ENCODE data around the gene CFAP99. TPM values are rescaled to one million over a fixed set of nuclear protein-coding genes. Genes with fewer than 3 reads are reported as not detected.

The CFAP99 gene
- total RNA-seq, 1 donor from 2014 or later, result not detected

GRCh38 chr4:2489841-2490552 lies 71.2 kb downstream of the CFAP99 start:
- Mint-ChIP-seq H3K27ac (ENCODE audit: unreplicated experiment) (peak overlapping the region; percentile 39), H3K4me3 (ENCODE audit: unreplicated experiment) (no peak overlapping the region), H3K4me1 (ENCODE audit: unreplicated experiment) (peaks cover 29% of the 10 kb centered on the region), H3K9me3 (ENCODE audit: unreplicated experiment) (no peaks in the 10 kb centered on the region), H3K27me3 (ENCODE audit: unreplicated experiment) (no peaks in the 10 kb centered on the region), H3K36me3 (ENCODE audit: unreplicated experiment) (peaks cover 23% of the 10 kb centered on the region)
- no peak for DNase-seq (ENCODE audit: extremely low spot score, unreplicated experiment)
- TF ChIP-seq CTCF (IDR thresholded peaks at IDR 0.05), result no peak

GRCh38 chr4:2492970-2493369 lies 74.2 kb downstream of the CFAP99 start:
- H3K4me1 Mint-ChIP-seq (ENCODE audit: unreplicated experiment), result peaks cover 27% of the 10 kb centered on the region
- no peaks in the 10 kb centered on the region for H3K27me3 Mint-ChIP-seq (ENCODE audit: unreplicated experiment)
- H3K36me3 Mint-ChIP-seq (ENCODE audit: unreplicated experiment), result peaks cover 29% of the 10 kb centered on the region
- H3K27ac Mint-ChIP-seq (ENCODE audit: unreplicated experiment), result no peak overlapping the region
- no peak for DNase-seq (ENCODE audit: extremely low spot score, unreplicated experiment)
- H3K9me3 Mint-ChIP-seq (ENCODE audit: unreplicated experiment), result no peaks in the 10 kb centered on the region
- no peak for TF ChIP-seq CTCF (IDR thresholded peaks at IDR 0.05)
- no peak overlapping the region for H3K4me3 Mint-ChIP-seq (ENCODE audit: unreplicated experiment)

GRCh38 chr4:2494992-2495391 lies 76.2 kb downstream of the CFAP99 start:
- H3K9me3 Mint-ChIP-seq (ENCODE audit: unreplicated experiment), result no peaks in the 10 kb centered on the region
- DNase-seq (ENCODE audit: extremely low spot score, unreplicated experiment), result no peak
- no peak for TF ChIP-seq CTCF (IDR thresholded peaks at IDR 0.05)
- peaks cover 23% of the 10 kb centered on the region for H3K4me1 Mint-ChIP-seq (ENCODE audit: unreplicated experiment)
- peak overlapping the region; percentile 31 for H3K27ac Mint-ChIP-seq (ENCODE audit: unreplicated experiment)
- H3K36me3 Mint-ChIP-seq (ENCODE audit: unreplicated experiment), result peaks cover 30% of the 10 kb centered on the region
- H3K4me3 Mint-ChIP-seq (ENCODE audit: unreplicated experiment), result no peak overlapping the region
- H3K27me3 Mint-ChIP-seq (ENCODE audit: unreplicated experiment), result no peaks in the 10 kb centered on the region

- H3K27ac Mint-ChIP-seq (ENCODE audit: unreplicated experiment), result no peak overlapping the region
- no peak for TF ChIP-seq CTCF (IDR thresholded peaks at IDR 0.05)
- H3K4me1 Mint-ChIP-seq (ENCODE audit: unreplicated experiment), result peaks cover 14% of the 10 kb centered on the region
- peaks cover 32% of the 10 kb centered on the region for H3K36me3 Mint-ChIP-seq (ENCODE audit: unreplicated experiment)
- H3K27me3 Mint-ChIP-seq (ENCODE audit: unreplicated experiment), result no peaks in the 10 kb centered on the region
- no peaks in the 10 kb centered on the region for H3K9me3 Mint-ChIP-seq (ENCODE audit: unreplicated experiment)
- DNase-seq (ENCODE audit: extremely low spot score, unreplicated experiment), result no peak
- no peak overlapping the region for H3K4me3 Mint-ChIP-seq (ENCODE audit: unreplicated experiment)
These were observed 78.6 kb downstream of the CFAP99 start for GRCh38 chr4:2497324-2497723.

GRCh38 chr4:2497931-2498330 lies 79.2 kb downstream of the CFAP99 start:
- no peak overlapping the region for H3K4me3 Mint-ChIP-seq (ENCODE audit: unreplicated experiment)
- H3K27ac Mint-ChIP-seq (ENCODE audit: unreplicated experiment), result no peak overlapping the region
- no peak for TF ChIP-seq CTCF (IDR thresholded peaks at IDR 0.05)
- peaks cover 12% of the 10 kb centered on the region for H3K4me1 Mint-ChIP-seq (ENCODE audit: unreplicated experiment)
- no peak for DNase-seq (ENCODE audit: extremely low spot score, unreplicated experiment)
- no peaks in the 10 kb centered on the region for H3K27me3 Mint-ChIP-seq (ENCODE audit: unreplicated experiment)
- H3K36me3 Mint-ChIP-seq (ENCODE audit: unreplicated experiment), result peaks cover 26% of the 10 kb centered on the region
- no peaks in the 10 kb centered on the region for H3K9me3 Mint-ChIP-seq (ENCODE audit: unreplicated experiment)

Data from osteocyte (in vitro differentiated cells).